PFSK-1 (cell line): ENCODE results near the gene GPR65.

Source experiments
- FOXP2 ChIP-seq: optimal IDR thresholded peaks from 2 replicates; pipeline ENCODE3; 2011; ENCODE audit warnings: borderline replicate concordance, control low read depth, inconsistent platforms; ENCODE audit not compliant: insufficient read depth; ENCODE audit errors: extremely low read length, extremely low read depth
- POLR2AphosphoS5 ChIP-seq: IDR thresholded peaks from 2 replicates; pipeline ENCODE4 v1.6.1; 2012; ENCODE audit warnings: low read depth, mild to moderate bottlenecking, control low read depth, low read length, moderate library complexity
- SIN3A ChIP-seq: IDR thresholded peaks from 2 replicates; pipeline ENCODE4 v1.6.1; 2012; ENCODE audit warnings: mild to moderate bottlenecking, low read length, moderate library complexity, borderline replicate concordance; ENCODE audit not compliant: insufficient read depth
- TAF1 ChIP-seq: IDR thresholded peaks from 2 replicates; pipeline ENCODE4 v1.6.1; 2012; ENCODE audit warnings: low read length, control low read depth, borderline replicate concordance; ENCODE audit not compliant: insufficient read depth
- TF ChIP-seq, protein P1 (sequence below), 2 experiments: IDR thresholded peaks; 2 replicates each; pipeline versions ENCODE4 v1.6.1 to v1.8.0; 2011 to 2012; ENCODE audit warnings: low read depth in 2 of 2, low read length in 2 of 2, control low read depth in 1 of 2, inconsistent platforms in 1 of 2, mild to moderate bottlenecking in 1 of 2, moderate library complexity in 1 of 2; ENCODE audit not compliant: insufficient read depth in 1 of 2

Gene GPR65

GRCh38 chr14:88016768-88017167 is 11.8 kb downstream of the GPR65 start:
- TF ChIP-seq POLR2AphosphoS5 (no peak), FOXP2 (no peak), SIN3A (no peak), TAF1 (no peak)
- TF ChIP-seq, protein P1, sequence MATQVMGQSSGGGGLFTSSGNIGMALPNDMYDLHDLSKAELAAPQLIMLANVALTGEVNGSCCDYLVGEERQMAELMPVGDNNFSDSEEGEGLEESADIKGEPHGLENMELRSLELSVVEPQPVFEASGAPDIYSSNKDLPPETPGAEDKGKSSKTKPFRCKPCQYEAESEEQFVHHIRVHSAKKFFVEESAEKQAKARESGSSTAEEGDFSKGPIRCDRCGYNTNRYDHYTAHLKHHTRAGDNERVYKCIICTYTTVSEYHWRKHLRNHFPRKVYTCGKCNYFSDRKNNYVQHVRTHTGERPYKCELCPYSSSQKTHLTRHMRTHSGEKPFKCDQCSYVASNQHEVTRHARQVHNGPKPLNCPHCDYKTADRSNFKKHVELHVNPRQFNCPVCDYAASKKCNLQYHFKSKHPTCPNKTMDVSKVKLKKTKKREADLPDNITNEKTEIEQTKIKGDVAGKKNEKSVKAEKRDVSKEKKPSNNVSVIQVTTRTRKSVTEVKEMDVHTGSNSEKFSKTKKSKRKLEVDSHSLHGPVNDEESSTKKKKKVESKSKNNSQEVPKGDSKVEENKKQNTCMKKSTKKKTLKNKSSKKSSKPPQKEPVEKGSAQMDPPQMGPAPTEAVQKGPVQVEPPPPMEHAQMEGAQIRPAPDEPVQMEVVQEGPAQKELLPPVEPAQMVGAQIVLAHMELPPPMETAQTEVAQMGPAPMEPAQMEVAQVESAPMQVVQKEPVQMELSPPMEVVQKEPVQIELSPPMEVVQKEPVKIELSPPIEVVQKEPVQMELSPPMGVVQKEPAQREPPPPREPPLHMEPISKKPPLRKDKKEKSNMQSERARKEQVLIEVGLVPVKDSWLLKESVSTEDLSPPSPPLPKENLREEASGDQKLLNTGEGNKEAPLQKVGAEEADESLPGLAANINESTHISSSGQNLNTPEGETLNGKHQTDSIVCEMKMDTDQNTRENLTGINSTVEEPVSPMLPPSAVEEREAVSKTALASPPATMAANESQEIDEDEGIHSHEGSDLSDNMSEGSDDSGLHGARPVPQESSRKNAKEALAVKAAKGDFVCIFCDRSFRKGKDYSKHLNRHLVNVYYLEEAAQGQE (IDR thresholded peaks at IDR 0.05; ENCODE audit: insufficient read depth in 1 of 2, low read depth in 2 of 2, low read length in 2 of 2), result no peak

DNA sequence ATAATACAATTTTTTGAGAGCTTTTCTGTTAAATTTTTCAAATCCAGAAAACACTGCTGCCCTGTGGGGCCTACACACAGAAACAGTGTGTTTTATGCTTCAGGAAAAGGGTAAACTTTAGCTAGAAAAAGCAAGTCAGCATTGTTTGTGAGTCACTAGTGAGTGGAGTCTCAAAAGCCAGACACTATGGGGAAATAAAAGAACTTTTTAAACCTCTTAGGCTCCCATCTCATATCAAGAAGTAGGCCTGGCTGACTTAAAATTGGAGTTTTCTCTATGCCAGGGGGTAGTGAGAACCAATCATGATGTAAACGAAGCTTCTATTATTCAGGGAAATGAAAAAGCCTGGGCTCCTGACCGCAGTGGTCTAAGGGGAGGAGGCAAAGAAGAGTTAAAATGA is 12.6 kb downstream of the GPR65 start:
- TF ChIP-seq TAF1 (no peak), POLR2AphosphoS5 (no peak), FOXP2 (no peak), SIN3A (no peak)
- TF ChIP-seq, protein P1 (IDR thresholded peaks at IDR 0.05; ENCODE audit: insufficient read depth in 1 of 2, low read depth in 2 of 2, low read length in 2 of 2), result no peak

DNA sequence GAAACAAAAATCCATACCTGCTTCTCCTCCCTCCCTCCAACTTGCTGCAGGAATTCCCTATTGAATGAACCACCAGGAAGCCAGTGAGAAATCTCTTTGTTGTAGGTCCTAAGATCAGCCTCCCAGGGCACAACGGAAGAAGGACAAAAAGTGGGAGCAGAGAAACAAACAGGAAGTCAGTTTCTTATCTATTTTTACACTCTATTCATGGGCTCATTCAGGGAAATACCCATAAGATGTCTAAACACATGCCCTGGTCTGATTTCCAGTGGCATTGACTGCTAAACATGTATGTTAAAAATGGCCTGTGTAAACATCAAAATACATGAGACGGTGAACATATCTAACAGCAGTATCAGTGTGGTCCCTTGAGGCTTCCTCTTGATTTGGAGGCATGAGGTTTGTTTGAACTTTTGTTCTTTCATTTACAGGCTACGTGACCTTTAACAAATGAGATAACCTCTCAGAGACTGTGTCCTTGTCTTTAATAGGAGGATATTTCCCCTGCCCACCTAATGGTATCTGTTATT is 18.8 kb downstream of the GPR65 start:
- TF ChIP-seq, protein P1 (IDR thresholded peaks at IDR 0.05; ENCODE audit: insufficient read depth in 1 of 2, low read depth in 2 of 2, low read length in 2 of 2), result no peak
- no peak for TF ChIP-seq TAF1
- TF ChIP-seq SIN3A, result no peak
- no peak for TF ChIP-seq POLR2AphosphoS5
- TF ChIP-seq FOXP2, result no peak

GRCh38 chr14:88025313-88025712 is 20.4 kb downstream of the GPR65 start:
- TF ChIP-seq, protein P1 (IDR thresholded peaks at IDR 0.05; ENCODE audit: insufficient read depth in 1 of 2, low read depth in 2 of 2, low read length in 2 of 2), result no peak
- TF ChIP-seq FOXP2 (no peak), TAF1 (no peak), SIN3A (no peak), POLR2AphosphoS5 (no peak)

DNA sequence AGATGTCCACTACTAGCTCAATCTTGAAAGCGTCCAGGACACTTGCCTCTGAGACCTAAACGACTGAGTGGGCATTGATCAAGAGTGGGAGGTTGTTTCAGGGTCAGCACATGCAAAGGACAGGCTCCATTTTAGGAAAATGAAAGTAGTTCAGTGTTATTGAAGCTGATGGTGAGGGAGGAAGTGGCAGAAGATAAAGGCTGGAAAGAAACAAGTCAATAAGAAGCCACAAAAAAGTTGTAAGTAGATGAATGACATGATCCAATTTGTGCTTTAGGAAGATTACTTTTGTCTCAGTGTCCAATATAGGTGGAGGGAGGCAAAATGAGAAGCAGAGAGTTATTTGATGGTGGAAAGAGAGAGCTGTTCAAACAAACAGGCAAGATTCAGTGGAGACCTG is 22.0 kb downstream of the GPR65 start:
- TF ChIP-seq POLR2AphosphoS5, result no peak
- TF ChIP-seq TAF1, result no peak

DNA sequence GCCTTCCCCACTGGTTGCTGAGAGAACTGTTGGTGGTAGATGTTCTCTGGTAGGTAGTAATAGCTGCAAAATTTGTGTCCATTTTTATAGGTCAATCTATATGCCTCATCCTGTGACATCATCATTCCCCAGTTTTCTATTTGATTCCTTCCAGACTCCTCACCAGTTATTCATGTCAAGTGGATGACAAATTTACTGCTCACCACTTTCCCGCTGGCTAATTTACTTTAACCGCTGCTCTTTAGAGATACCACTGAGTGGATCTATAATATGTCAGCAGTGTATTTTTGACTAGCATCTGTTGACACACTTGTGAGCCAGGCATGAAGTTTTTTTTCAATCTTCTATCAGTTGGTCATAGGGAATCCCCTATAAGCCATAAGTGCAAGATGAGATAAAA is 24.6 kb downstream of the GPR65 start:
- TF ChIP-seq, protein P1 (IDR thresholded peaks at IDR 0.05; ENCODE audit: insufficient read depth in 1 of 2, low read depth in 2 of 2, low read length in 2 of 2), result no peak
- TF ChIP-seq SIN3A (no peak), FOXP2 (no peak)
